T-helper 1 cell treated with Interleukin-12 subunit alpha and Interleukin-12 subunit beta and Interleukin-4 antibody, amounts not matched to agents 30 μg/mL and 1 μg/mL, for 36 hours (primary cell): ENCODE measurements around the gene IGFBP3.

Source experiments
- H3K27ac Mint-ChIP-seq: one replicate; pipeline ENCODE4 v1.8.0; 2021; ENCODE audit warnings: mild to moderate bottlenecking, mixed read lengths
- H3K27me3 Mint-ChIP-seq: one replicate; pipeline ENCODE4 v1.8.0; 2021; ENCODE audit warnings: low read depth, mixed read lengths
- H3K36me3 Mint-ChIP-seq: one replicate; pipeline ENCODE4 v1.8.0; 2021; ENCODE audit warnings: low read depth, mixed read lengths
- H3K4me1 Mint-ChIP-seq: one replicate; pipeline ENCODE4 v1.8.0; 2021; ENCODE audit warnings: low read depth, mixed read lengths
- H3K4me3 Mint-ChIP-seq: one replicate; pipeline ENCODE4 v1.8.0; 2021; ENCODE audit warnings: mild to moderate bottlenecking, moderate library complexity, mixed read lengths
- H3K9me3 Mint-ChIP-seq: one replicate; pipeline ENCODE4 v1.8.0; 2021; ENCODE audit warnings: mixed read lengths

The IGFBP3 gene

GRCh38 chr7:45891462-45892402 is 29.3 kb downstream of the IGFBP3 start:
- Mint-ChIP-seq H3K27me3 (peaks cover 50% of the 10 kb centered on the region), H3K36me3 (no peaks in the 10 kb centered on the region), H3K27ac (no peak overlapping the region), H3K4me3 (no peak overlapping the region), H3K4me1 (no peaks in the 10 kb centered on the region), H3K9me3 (no peaks in the 10 kb centered on the region)

DNA sequence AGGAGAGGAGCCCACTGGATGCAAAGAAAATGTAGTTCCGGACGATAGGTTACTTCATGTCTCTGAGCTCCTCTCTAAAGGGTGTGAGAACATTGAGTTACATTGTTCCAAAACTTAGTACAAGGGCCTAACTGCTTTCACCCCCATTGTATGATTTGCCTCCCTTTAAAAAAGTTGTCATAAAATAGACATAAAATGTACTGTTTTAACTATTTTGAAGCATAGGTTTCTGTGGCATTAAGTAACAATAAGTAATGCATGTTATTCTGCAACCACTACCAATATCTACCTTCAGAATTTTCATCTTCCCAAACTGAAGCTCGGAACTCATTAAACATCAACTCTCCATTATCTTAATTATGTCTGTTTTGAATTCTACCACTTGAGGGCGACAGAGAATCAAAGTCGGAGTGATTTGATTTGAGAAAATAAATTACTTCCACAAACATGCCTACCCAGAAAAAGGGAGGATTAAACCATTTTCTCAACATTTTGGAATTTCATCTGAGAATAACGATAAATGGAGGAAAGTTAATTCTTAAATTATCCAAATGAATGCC is 30.1 kb downstream of the IGFBP3 start:
- no peaks in the 10 kb centered on the region for H3K9me3 Mint-ChIP-seq
- no peaks in the 10 kb centered on the region for H3K36me3 Mint-ChIP-seq
- no peak overlapping the region for H3K4me3 Mint-ChIP-seq
- H3K4me1 Mint-ChIP-seq, result no peaks in the 10 kb centered on the region
- H3K27ac Mint-ChIP-seq, result no peak overlapping the region
- peaks cover 44% of the 10 kb centered on the region for H3K27me3 Mint-ChIP-seq

DNA sequence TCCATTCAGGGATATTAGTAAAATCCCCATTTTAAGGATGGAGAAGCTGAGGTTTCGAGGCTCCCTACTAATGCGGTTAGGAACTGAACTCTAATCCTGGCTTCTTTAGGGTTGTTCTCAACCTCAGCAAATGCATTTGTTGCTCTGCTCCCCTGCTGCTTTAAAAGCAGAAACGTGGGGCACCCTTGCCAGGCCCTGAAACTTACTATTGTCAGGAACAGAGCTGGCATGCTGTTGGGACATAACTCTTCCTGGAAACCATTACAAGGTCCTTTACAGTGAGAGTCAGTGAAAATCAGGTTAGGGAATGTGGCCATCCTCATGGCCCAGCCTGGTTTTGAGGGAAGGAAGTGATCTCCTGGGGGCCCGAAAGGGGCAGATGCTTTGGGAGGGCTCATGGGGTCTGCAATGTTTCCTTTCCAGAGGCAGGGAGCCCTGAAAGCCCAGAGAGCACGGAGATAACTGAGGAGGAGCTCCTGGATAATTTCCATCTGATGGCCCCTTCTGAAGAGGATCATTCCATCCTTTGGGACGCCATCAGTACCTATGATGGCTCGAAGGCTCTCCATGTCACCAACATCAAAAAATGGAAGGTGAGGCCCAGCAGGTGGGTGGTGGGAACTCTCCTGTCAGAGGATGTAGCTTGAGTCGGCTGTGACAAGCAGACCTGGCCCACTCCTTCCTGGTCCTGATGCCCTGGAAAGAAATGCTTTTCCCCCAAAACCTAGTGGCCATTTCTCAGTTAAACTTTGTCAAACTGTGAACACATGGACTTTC is 30.8 kb downstream of the IGFBP3 start:
- no peaks in the 10 kb centered on the region for H3K9me3 Mint-ChIP-seq
- H3K4me3 Mint-ChIP-seq, result no peak overlapping the region
- H3K4me1 Mint-ChIP-seq, result no peaks in the 10 kb centered on the region
- peaks cover 43% of the 10 kb centered on the region for H3K27me3 Mint-ChIP-seq
- no peaks in the 10 kb centered on the region for H3K36me3 Mint-ChIP-seq
- no peak overlapping the region for H3K27ac Mint-ChIP-seq

DNA sequence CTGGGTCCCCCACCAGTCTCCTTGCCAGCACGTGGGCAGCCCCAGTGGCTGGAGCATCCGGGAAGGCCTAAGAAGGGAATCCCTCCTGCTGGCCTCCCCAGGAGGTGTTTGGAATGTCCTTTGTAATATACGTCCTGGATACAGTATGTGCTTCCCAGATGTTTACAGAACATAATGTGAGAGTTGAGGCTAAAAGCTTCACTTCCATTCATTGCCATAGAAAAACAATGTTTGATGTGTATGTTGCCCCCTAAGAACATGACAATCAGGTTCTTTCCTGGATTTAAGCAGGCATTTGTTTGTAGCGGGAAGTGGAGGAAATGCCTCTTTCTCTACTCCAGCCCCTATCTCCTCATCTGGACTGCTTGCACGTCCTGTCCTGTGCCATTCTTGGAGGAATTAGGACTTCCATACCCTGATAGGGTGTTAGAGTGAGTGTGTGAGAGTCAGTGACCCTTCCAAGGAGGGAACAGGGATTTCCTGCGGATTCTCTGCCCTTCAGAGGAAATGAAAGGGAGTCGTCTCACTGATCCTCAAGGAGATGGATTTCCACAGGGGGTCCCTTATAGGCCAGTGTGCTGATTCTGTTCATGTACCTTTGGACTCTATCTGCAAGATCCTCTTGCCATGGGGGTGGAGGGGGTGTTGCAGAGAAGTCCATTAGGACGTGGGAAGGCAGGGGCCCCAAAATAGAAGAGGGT is 31.6 kb downstream of the IGFBP3 start:
- Mint-ChIP-seq H3K27me3 (peaks cover 43% of the 10 kb centered on the region), H3K4me3 (no peak overlapping the region), H3K36me3 (no peaks in the 10 kb centered on the region), H3K9me3 (no peaks in the 10 kb centered on the region), H3K27ac (no peak overlapping the region), H3K4me1 (no peaks in the 10 kb centered on the region)

- Mint-ChIP-seq H3K9me3 (no peaks in the 10 kb centered on the region), H3K4me3 (no peak overlapping the region), H3K36me3 (no peaks in the 10 kb centered on the region), H3K4me1 (no peaks in the 10 kb centered on the region), H3K27me3 (peaks cover 43% of the 10 kb centered on the region), H3K27ac (no peak overlapping the region)
Observed at GRCh38 chr7:45888993-45889366, 32.1 kb downstream of the IGFBP3 start.

GRCh38 chr7:45888185-45888992 is 32.7 kb downstream of the IGFBP3 start, which contains the start of gene IGFBP1:
Gene IGFBP1 (plus strand): TSS chr7:45888488. CDS start chr7:45888653, 165 bp downstream.
- Mint-ChIP-seq H3K4me3 (no peak within 1 kb of the TSS), H3K27me3 (peaks cover 43% of the 10 kb centered on the region)

DNA sequence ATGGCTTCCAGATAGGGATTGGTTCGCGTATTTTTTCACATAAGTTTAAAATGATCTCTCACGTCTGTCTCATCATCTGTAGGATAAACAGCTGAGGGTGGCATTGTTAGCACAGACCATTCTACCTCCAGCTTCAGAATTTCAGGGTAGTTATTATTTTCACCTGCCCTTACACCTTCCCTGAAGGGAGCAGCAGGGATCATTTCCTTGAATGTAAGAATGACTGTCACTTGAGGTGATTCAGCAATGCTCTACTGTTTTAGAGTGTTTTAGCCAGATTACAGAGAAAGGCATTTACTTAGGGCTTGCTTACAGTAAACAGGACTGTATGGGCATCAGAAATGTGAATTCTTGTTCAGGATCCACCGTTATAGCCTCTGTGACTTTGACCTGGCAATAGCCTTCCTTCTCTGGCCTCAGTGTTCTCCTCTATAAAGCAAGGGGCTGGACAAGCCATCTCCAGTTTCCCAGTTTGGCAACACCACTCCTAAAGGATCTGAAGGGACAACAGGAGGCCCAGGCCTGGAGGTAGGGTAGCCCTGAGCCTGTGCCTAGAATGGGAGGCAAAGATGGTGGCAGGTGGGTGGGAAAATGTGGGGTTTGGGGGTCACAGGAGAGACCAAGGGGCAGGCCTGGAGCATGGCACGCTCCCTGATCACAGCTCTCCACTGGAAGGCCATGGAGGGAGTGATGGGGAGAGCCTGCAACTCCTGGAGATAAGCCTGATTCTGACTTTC is 34.0 kb downstream of the IGFBP3 start:
- Mint-ChIP-seq H3K4me1 (no peaks in the 10 kb centered on the region), H3K4me3 (no peak overlapping the region), H3K27me3 (peaks cover 43% of the 10 kb centered on the region), H3K27ac (no peak overlapping the region), H3K9me3 (no peaks in the 10 kb centered on the region), H3K36me3 (no peaks in the 10 kb centered on the region)

More at GRCh38 chr7:45888185-45888992, 32.7 kb downstream of the IGFBP3 start, which contains the start of gene IGFBP1:
- Mint-ChIP-seq H3K4me1 (no peaks in the 10 kb centered on the region), H3K9me3 (no peaks in the 10 kb centered on the region), H3K36me3 (no peaks in the 10 kb centered on the region), H3K27ac (no peak within 1 kb of the TSS)

DNA sequence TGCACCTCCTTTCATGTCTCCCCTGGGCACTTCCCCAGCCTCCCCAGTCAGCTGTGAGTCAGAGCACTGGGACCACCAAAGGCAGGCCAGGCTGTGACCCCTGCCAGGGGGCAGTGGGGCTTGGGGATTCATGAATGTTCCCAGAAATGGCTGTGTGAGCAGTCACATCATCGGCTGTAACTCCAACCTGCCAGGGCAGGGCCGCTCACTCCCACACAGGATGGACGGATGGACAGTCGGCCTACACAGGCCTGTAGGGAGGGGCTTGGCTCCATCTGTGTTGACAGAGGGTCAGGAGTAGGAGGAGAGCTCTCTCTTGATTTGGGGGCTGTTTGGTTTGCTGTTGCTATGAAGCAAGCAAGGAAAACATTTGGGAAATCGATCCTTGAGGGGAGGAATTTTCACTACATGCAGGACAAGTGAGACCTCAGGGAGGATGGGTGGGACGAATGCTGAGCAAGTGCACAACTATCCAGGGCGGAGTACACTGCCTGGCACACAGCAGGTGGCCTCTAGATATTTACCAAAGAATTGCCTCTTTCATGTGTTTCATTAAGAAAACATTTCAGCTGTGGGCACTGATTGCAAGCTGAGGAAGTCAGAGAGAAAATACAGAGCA is 35.7 kb downstream of the IGFBP3 start:
- H3K27ac Mint-ChIP-seq, result no peak overlapping the region
- no peaks in the 10 kb centered on the region for H3K4me1 Mint-ChIP-seq
- no peak overlapping the region for H3K4me3 Mint-ChIP-seq
- H3K27me3 Mint-ChIP-seq, result peaks cover 32% of the 10 kb centered on the region
- H3K9me3 Mint-ChIP-seq, result no peaks in the 10 kb centered on the region
- H3K36me3 Mint-ChIP-seq, result no peaks in the 10 kb centered on the region

- Mint-ChIP-seq H3K27me3 (peaks cover 20% of the 10 kb centered on the region), H3K9me3 (no peaks in the 10 kb centered on the region), H3K4me1 (no peaks in the 10 kb centered on the region), H3K36me3 (no peaks in the 10 kb centered on the region), H3K27ac (no peak overlapping the region), H3K4me3 (no peak overlapping the region)
Observed at GRCh38 chr7:45884136-45884535, 36.9 kb downstream of the IGFBP3 start.

DNA sequence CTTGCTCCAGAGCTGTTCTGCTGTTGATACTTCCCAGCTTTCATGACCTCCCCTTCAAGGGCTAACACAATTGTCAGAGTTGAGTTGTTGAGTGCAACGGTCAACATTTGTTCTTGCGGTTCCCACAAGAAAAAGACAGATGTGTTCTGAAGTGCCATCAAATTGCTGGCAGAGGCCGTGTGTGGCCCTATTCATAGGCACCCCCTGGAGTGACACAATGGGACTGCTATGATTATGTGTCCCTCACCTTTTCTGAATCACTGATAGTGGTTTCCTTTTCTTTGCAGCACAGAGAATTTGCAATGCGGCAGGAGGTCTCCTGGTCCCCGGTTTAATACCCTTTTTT is 38.6 kb downstream of the IGFBP3 start:
- Mint-ChIP-seq H3K4me1 (no peaks in the 10 kb centered on the region), H3K27me3 (peaks cover 7% of the 10 kb centered on the region), H3K36me3 (no peaks in the 10 kb centered on the region), H3K4me3 (no peak overlapping the region), H3K27ac (no peak overlapping the region), H3K9me3 (no peaks in the 10 kb centered on the region)

DNA sequence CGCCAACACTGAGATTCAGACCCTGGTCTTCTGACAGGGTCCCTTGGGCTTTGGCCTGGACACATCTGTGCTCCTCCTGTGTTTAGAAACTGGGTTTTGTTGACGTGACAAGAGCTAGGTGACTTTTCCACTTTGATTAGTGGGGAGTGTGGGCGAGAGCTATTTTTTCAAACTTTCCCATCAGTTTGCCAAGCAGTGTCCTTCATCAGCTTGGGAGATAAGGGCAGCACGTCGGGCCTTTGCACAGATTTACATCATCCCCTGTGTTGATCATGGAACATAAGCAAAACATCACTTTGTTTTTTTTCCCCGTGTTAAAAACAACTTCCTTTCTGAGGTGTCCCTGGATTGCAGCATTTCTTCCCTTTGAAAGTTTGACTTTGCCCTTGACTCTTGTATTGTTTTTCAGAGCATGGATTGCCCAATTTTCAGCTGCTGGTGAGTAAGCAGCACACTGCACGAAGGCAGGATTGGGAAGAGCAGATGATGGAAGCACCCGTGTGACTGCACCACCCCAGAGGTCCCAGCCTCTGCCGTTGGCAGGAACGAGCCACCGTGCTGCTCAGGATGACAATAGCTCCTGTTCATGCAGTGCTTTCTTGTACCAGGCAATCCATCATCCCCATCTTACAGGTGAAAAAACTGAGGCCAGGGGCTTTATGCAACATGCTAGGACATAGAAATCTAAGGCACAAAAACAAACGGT is 39.2 kb downstream of the IGFBP3 start:
- Mint-ChIP-seq H3K4me1 (no peaks in the 10 kb centered on the region), H3K36me3 (no peaks in the 10 kb centered on the region), H3K4me3 (no peak overlapping the region), H3K27ac (no peak overlapping the region), H3K27me3 (peaks cover 3% of the 10 kb centered on the region), H3K9me3 (no peaks in the 10 kb centered on the region)

GRCh38 chr7:45881280-45881758 is 39.8 kb downstream of the IGFBP3 start:
- Mint-ChIP-seq H3K27ac (no peak overlapping the region), H3K36me3 (no peaks in the 10 kb centered on the region), H3K9me3 (no peaks in the 10 kb centered on the region), H3K4me3 (no peak overlapping the region), H3K4me1 (no peaks in the 10 kb centered on the region), H3K27me3 (no peaks in the 10 kb centered on the region)
